HL-60 (cell line): Measurements from ENCODE around the gene RICTOR.

ENCODE experiments used
- POLR2AphosphoS5 ChIP-seq: IDR thresholded peaks from 2 replicates; pipeline ENCODE4 v1.6.1; 2012; ENCODE audit warnings: low read depth
- TF ChIP-seq, protein P1 (sequence below): IDR thresholded peaks from one replicate; pipeline ENCODE4 v1.5.1; 2011; ENCODE audit warnings: low read length, control low read depth, inconsistent platforms; ENCODE audit not compliant: insufficient read depth
- TF ChIP-seq, protein P2 (sequence below): IDR thresholded peaks from 2 replicates; pipeline ENCODE4 v1.6.1; 2012; ENCODE audit warnings: low read depth; ENCODE audit not compliant: insufficient replicate concordance

DNA sequence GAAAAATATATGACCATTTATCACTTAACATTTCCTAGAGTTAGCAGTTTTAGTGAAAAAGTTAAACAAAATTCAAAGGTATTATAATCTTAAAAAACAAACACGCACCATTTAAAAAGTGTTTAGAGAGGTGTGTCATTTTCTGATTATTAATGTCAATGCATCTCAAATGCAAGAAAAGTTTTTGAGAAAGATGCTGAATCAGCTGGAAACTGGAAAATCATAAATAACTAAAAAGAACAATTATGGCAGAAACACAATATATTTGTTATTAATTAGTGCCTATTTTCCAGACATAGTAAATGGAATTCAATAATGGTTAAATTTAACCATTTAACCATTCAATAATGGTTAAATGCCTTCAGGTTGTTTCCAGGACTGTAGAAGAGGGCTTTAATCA, 64.9 kb downstream of the RICTOR start:
- TF ChIP-seq, protein P1, sequence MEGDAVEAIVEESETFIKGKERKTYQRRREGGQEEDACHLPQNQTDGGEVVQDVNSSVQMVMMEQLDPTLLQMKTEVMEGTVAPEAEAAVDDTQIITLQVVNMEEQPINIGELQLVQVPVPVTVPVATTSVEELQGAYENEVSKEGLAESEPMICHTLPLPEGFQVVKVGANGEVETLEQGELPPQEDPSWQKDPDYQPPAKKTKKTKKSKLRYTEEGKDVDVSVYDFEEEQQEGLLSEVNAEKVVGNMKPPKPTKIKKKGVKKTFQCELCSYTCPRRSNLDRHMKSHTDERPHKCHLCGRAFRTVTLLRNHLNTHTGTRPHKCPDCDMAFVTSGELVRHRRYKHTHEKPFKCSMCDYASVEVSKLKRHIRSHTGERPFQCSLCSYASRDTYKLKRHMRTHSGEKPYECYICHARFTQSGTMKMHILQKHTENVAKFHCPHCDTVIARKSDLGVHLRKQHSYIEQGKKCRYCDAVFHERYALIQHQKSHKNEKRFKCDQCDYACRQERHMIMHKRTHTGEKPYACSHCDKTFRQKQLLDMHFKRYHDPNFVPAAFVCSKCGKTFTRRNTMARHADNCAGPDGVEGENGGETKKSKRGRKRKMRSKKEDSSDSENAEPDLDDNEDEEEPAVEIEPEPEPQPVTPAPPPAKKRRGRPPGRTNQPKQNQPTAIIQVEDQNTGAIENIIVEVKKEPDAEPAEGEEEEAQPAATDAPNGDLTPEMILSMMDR, result no peak
- TF ChIP-seq, protein P2, sequence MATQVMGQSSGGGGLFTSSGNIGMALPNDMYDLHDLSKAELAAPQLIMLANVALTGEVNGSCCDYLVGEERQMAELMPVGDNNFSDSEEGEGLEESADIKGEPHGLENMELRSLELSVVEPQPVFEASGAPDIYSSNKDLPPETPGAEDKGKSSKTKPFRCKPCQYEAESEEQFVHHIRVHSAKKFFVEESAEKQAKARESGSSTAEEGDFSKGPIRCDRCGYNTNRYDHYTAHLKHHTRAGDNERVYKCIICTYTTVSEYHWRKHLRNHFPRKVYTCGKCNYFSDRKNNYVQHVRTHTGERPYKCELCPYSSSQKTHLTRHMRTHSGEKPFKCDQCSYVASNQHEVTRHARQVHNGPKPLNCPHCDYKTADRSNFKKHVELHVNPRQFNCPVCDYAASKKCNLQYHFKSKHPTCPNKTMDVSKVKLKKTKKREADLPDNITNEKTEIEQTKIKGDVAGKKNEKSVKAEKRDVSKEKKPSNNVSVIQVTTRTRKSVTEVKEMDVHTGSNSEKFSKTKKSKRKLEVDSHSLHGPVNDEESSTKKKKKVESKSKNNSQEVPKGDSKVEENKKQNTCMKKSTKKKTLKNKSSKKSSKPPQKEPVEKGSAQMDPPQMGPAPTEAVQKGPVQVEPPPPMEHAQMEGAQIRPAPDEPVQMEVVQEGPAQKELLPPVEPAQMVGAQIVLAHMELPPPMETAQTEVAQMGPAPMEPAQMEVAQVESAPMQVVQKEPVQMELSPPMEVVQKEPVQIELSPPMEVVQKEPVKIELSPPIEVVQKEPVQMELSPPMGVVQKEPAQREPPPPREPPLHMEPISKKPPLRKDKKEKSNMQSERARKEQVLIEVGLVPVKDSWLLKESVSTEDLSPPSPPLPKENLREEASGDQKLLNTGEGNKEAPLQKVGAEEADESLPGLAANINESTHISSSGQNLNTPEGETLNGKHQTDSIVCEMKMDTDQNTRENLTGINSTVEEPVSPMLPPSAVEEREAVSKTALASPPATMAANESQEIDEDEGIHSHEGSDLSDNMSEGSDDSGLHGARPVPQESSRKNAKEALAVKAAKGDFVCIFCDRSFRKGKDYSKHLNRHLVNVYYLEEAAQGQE, result no peak
- TF ChIP-seq POLR2AphosphoS5, result no peak
